ENCODE data around the gene CDH12.
"Not testable (repeated sequence)": the region's sequence is repeated elsewhere in the genome, so short reads cannot be mapped to it uniquely, and the experiment has no call there.

The CDH12 gene

DNA sequence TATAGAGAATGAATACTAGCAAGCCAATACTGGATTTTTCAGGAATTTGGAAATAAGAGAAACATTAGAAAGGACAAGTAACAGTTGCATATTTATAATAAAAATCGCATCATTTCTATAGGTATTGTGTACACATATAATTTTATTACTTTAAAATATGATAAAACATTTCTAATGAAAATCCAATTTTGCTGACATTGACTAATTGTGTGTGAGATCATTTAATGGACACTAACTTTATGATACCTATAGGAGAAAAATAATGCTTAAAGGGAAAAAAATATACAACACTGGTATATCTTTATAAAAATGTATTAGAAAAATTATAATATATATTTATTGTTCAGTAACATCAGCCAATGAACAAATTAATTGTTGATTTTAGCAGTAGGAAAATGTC, 557.3 kb downstream of the CDH12 start:
- Histone ChIP-seq H3K4me1 (no peaks in the 10 kb centered on the region), H3K27ac (no peak overlapping the region), H3K36me3 (no peaks in the 10 kb centered on the region), H3K9me3 (peaks cover 0 to 11% (median 4%) of the 10 kb centered on the region in 3 donors), H3K27me3 (no peaks in the 10 kb centered on the region), H3K4me3 (no peak overlapping the region)
- no peak for DNase-seq
- intact Hi-C loops (cut with DNase I; ENCODE audit: low total_unique reads): no loop called here
- TF ChIP-seq, protein P1, sequence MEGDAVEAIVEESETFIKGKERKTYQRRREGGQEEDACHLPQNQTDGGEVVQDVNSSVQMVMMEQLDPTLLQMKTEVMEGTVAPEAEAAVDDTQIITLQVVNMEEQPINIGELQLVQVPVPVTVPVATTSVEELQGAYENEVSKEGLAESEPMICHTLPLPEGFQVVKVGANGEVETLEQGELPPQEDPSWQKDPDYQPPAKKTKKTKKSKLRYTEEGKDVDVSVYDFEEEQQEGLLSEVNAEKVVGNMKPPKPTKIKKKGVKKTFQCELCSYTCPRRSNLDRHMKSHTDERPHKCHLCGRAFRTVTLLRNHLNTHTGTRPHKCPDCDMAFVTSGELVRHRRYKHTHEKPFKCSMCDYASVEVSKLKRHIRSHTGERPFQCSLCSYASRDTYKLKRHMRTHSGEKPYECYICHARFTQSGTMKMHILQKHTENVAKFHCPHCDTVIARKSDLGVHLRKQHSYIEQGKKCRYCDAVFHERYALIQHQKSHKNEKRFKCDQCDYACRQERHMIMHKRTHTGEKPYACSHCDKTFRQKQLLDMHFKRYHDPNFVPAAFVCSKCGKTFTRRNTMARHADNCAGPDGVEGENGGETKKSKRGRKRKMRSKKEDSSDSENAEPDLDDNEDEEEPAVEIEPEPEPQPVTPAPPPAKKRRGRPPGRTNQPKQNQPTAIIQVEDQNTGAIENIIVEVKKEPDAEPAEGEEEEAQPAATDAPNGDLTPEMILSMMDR (IDR thresholded peaks at IDR 0.05): no peak

DNA sequence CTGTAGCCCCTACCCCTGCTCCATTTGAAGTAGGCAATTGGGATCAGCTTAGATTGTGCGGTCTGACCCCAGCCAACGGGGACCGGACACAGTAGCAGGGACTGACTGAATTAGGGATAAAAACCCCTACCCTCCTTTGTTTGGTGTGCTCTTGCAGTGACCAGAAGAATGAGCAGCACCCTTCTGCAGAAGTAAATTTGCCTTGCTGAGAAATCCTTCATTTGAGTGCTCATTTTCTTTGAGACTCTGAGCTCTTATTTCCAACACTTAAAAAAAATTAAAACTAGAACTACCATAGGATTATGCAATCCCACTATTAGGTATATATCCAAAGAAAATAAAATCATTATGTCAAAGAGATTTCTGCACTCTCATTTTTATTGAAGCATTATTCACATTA, 560.0 kb downstream of the CDH12 start:
- Histone ChIP-seq H3K4me1 (no peaks in the 10 kb centered on the region), H3K4me3 (no peak overlapping the region), H3K36me3 (no peaks in the 10 kb centered on the region), H3K9me3 (peaks cover 0 to 11% (median 9%) of the 10 kb centered on the region in 3 donors), H3K27ac (no peak overlapping the region), H3K27me3 (no peaks in the 10 kb centered on the region)
- intact Hi-C loops (cut with DNase I; ENCODE audit: low total_unique reads): no loop called here
- DNase-seq: no peak
- TF ChIP-seq, protein P1 (IDR thresholded peaks at IDR 0.05): no peak

DNA sequence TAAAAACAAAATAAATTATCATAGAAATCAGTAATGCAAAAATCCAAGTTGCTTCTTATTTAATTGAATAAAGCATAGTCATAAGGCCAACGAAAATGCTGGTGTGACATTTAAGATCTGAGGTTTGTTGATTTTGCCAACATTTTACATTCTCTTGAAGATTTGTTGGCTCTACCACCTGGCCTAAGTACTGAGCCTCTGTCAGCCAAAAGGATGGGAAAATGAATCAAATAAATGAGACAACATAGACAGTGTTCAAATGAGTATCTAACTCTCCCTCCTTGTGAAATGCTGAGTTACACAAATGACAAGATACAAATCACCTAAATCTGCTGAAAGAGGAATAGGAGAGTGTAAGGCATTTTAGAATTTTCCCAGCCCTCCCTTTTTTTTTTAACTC, 575.0 kb downstream of the CDH12 start:
- Histone ChIP-seq H3K9me3 (no peaks in the 10 kb centered on the region), H3K4me3 (no peak overlapping the region), H3K4me1 (no peaks in the 10 kb centered on the region), H3K36me3 (no peaks in the 10 kb centered on the region), H3K27me3 (no peaks in the 10 kb centered on the region), H3K27ac (no peak overlapping the region)
- DNase-seq: no peak
- TF ChIP-seq, protein P1 (IDR thresholded peaks at IDR 0.05): no peak
- intact Hi-C loops (cut with DNase I; ENCODE audit: low total_unique reads): no loop called here

DNA sequence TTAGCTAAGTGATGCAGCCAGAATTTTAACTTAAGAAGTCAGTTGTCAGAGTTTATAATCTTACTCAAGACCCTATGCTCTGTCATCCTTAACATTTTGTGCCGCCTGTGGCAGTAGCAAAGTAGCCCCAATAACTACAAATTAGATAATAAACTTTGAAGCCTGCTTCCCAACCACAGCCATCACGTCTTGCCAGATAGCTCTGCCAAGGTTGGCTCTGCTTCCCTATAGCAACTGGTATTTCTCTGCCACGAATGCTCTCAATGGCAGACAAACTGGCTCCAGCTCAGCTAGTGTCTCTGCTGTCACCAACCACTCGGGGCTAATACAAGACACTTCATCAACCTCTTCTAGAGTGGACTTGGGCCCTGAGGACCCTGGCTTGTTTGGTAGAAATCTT, 576.1 kb downstream of the CDH12 start:
- no peak for DNase-seq
- no peaks in the 10 kb centered on the region for H3K27me3 ChIP-seq
- no peaks in the 10 kb centered on the region for H3K9me3 ChIP-seq
- intact Hi-C loops (cut with DNase I; ENCODE audit: low total_unique reads): no loop called here
- H3K36me3 ChIP-seq: no peaks in the 10 kb centered on the region
- no peak overlapping the region for H3K4me3 ChIP-seq
- H3K4me1 ChIP-seq: no peaks in the 10 kb centered on the region
- TF ChIP-seq, protein P1 (IDR thresholded peaks at IDR 0.05): no peak
- no peak overlapping the region for H3K27ac ChIP-seq

DNA sequence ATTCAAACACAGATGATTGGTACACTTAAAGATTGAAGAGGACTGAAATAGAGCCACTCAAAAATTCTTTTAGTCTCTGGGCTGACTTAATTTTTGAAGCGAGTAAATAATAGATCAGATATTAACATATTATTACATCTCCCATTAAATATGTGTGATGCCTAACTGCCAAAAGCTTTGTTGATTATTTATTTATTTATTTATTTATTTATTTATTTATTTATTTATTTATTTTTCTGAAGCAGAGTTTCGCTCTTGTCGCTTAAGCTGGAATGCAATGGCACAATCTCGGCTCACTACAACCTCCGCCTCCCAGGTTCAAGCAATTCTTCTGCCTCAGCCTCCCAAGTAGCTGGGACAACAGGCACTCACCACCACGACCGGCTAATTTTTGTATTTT, 587.3 kb downstream of the CDH12 start:
- DNase-seq; H3K9me3 ChIP-seq; H3K27me3 ChIP-seq; H3K36me3 ChIP-seq; H3K27ac ChIP-seq; H3K4me3 ChIP-seq; H3K4me1 ChIP-seq; intact Hi-C loops (cut with DNase I; ENCODE audit: low total_unique reads): not testable (repeated sequence)

DNA sequence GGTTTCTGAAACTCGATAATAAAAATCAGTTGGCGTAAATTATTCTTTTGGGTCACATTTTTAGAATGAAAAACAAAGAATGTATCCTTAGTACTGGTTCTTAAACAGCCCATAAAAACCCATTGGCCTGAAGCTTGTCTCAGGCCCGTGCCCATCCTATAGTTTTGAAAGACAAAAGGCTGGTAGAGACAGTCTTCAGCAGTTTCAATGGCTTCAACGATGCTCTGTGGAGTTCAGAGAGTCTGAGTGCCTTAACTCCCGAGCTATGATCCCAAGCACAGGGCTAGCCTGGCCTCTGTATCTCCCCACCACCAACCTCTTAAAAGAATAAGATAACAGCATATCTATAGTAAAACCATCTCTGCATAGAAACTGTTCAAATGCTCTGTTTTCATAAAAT, 595.0 kb downstream of the CDH12 start:
- TF ChIP-seq, protein P1 (IDR thresholded peaks at IDR 0.05): no peak
- intact Hi-C loops (cut with DNase I; ENCODE audit: low total_unique reads): no loop called here
- Histone ChIP-seq H3K27me3 (no peaks in the 10 kb centered on the region), H3K36me3 (no peaks in the 10 kb centered on the region), H3K27ac (no peak overlapping the region), H3K9me3 (no peaks in the 10 kb centered on the region), H3K4me3 (no peak overlapping the region), H3K4me1 (no peaks in the 10 kb centered on the region)
- DNase-seq: no peak

Data from tibial artery (tissue), 4 donors.